ELR (cell line): ENCODE measurements around the gene P2RX2.

Experiments used
- DNase-seq: peaks from one replicate; pipeline ENCODE4 v3.0.0-alpha.2; 2015; ENCODE audit warnings: low read depth

Gene P2RX2

GRCh38 chr12:132603240-132604150, 15.1 kb upstream of the P2RX2 start:
- no peak for DNase-seq

DNA sequence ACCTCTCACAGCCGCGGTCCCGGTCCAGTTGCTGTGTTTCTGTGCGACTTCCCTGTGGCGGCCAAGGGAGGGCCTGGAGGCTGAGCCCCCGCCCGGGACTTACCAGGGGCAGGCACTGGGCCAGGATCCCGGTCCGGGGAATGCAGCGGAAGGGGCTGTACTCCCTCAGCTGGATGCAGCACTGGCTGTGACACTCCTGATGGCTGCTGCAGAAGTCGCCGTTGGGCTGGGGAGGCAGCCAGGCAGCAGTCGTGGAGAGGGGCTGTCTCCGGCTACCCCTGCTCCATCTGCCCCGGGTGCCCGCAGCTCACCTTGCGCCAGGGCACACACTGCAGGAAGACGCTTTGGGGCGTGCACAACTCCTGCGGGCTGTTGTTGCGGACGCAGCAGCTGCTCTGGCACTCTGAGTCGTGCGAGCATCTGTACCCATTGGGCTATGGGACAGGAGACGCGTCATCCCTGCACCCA, 14.4 kb upstream of the P2RX2 start:
- no peak for DNase-seq

- DNase-seq: no peak
Observed at GRCh38 chr12:132604668-132605441, 13.7 kb upstream of the P2RX2 start.

- no peak for DNase-seq
Observed at GRCh38 chr12:132605892-132606291, 12.7 kb upstream of the P2RX2 start.

- DNase-seq: peak; percentile 16
Observed at GRCh38 chr12:132606466-132606865, 12.1 kb upstream of the P2RX2 start.

DNA sequence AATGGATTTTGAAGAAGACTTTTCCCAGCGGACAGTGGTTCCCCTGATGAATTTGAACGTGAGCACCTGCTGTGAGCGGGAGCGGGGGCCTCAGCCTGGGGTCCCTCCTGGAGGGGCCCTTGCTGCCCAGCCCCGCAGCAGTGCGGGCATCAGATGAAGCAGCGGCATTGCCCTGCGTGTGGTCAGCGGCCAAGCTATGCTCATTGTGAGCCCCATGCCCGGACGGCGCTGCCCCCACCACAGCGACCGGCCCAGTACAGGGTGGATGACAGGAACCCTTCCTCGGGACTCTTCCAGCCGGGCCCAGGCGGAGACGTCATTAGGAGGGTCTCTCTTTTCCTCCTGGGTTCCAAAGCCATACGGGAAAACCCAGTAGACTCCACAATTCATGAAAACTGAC, 11.6 kb upstream of the P2RX2 start:
- no peak for DNase-seq

DNA sequence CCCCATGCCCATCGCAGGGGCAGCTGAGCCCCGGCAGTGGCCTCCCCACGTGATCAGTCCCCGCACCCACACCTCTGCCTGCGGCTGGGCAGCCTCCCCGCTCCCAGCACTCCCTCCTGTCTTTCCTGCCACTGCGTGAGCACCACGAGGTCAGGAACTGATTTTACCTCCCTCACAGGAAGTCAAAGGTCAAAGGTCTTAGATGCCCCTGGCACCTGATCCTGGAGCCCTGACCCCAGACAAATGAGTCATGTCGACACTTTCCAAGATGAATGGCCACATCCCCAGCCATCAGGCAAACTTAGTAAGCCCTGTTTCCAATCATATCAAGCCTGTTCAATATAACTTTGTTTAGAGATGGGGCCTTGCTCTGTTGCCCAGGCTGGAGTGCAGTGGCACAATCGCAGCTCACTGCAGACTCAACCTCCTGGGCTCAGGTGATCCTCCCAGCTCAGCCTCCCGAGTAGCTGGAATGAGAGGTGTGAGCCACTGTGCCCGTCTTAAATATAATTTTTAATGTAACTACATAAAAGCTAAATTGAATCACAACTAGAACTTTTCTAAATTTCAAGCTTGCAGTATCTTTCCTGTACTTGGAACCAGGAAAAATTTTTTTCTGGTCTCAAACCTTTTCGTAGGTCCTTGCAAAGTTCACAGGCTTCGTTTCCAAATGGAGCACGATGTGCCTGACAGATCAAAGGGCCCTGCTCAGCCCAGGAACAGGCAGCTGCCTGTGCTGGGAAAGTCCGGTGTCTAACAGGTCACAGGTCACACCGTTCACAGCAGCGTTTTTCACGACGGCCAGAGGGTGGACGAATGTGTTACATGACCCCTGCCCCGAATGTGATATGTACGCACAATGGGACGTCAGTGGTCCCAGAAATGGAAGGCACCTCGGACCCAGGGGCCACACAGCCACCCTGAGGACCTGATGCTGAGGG, 10.1 kb upstream of the P2RX2 start:
- no peak for DNase-seq

DNA sequence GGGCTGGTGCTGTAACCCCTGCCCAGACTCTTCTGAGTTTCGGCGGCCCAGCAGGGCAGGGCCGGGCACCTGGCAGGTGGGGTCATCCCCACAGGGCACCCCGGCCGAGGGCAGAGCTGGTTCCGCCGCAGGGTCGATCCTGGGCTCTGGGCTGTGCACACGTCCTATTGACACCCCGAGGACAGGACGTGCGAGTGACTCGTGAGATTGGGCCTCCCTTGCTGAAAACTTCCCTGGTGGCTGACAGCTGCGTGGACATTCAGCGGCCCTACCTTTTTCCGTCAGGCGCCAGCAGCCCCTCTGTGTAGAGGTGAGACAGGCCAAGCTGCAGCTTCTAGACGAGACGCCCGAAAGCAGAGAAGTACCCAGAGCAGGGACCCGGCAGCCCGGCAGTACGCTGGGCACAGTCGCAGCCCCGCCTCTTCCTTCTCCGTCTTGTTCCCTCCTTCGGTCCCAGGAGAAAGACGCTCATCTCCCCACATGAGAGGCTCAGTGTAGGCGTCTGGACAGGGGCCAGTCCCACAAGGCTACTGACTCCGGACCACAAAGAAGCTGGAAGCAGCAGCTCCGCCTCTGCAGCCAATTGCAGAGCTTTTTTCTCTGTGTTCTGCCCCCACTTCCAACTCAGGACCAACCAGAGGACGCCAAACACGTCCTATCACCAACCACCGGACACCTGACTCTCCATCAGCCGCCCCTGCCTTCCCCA, 8.4 kb upstream of the P2RX2 start, which contains the start of gene LRCOL1:
Gene LRCOL1 (minus strand): TSS at position 532 of the 709 bp plus-strand sequence. CDS start 4,331 bp downstream, outside the sequence.
- peak; percentile 33 for DNase-seq

- DNase-seq: no peak
Observed at GRCh38 chr12:132610866-132611602, 7.5 kb upstream of the P2RX2 start.

DNA sequence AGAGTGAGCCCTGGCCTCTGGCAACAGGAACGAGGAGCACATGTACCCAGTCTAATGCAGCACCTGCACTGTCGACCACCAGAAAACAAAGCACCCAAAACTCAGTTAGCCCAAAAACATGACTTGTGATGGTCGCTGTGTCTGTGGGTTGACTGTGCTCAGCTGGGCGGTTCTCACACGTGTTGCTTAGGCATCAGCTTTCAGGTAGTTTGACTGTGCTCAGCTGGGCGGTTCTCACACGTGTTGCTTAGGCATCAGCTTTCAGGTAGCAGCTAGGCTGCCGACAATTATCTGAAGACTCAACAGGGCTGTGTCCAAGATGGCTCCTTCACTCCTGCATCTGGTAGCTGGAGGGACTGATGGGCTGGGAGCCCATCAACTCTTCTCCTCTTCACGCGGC, 7.0 kb upstream of the P2RX2 start:
- no peak for DNase-seq

GRCh38 chr12:132614029-132614428, 4.5 kb upstream of the P2RX2 start:
- no peak for DNase-seq

DNA sequence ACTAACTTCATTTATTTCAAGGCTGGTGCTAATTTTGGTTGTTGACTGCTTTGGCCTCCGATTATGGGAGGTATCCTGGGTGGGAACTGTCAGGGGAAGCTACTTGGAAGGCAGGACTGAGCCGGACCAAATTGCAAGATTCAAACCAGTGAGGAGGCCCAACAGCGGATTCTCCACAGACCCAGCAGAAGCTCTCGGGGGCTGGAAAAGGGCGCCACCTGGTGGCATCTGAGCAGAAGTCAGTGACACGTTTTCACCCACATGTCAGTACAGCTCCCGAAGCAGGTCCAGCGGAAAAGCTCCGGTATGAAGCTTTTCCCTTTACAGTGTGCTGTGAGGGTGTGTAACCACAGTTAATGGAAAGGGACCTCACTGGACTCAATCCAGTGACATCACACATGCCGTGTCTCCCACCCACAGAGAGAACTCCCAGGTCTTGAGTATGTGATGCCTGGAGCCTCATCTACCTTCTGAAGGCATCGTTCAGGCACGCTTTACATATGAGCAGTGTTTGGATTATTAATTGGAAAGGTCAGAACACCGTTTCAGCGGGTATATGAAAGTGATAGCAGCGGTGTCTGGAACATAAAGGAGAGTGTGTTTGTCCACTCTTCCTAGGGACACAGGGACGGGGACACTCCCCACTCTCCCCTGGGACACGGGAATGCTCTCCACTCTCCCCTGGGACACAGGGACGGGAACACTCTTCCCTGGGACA, 3.6 kb upstream of the P2RX2 start:
- DNase-seq: peak; percentile 84

DNA sequence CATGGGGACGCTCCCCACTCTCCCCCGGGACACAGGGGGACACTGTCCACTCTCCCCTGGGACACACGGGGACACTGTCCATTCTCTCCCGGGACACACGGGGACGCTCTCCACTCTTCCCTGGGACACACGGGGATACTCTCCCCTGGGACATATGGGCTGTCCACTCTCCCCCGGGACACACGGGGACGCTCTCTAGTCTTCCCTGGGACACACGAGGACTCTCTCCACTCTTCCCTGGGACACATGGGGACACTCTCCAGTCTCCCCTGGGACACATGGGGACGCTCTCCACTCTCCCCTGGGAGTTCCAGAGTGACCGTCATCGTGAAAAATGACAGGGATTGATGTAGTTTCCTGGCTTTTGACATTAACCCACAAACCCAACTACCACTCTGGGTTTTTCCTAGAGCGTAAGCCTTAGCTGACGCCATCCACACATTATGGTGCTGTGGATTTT, 3.0 kb upstream of the P2RX2 start:
- no peak for DNase-seq

- DNase-seq: no peak
Observed at GRCh38 chr12:132617135-132617701, 1.4 kb upstream of the P2RX2 start.

GRCh38 chr12:132617822-132618682, 524 bp upstream of the P2RX2 start:
- no peak for DNase-seq

GRCh38 chr12:132619071-132619385, 452 bp downstream of the P2RX2 start:
- no peak for DNase-seq

GRCh38 chr12:132619386-132620112, 973 bp downstream of the P2RX2 start:
- no peak for DNase-seq
